CD4-positive, alpha-beta T cell treated with Interleukin-21 for 1 hour (primary cell): ENCODE data around the gene MAP1S.
A peak's percentile ranks its signal among the peaks of the same experiment; 100 is the strongest.

Source experiments
- DNase-seq: peaks from one replicate; pipeline ENCODE4 v3.0.0-alpha.2; 2020

MAP1S gene

DNA sequence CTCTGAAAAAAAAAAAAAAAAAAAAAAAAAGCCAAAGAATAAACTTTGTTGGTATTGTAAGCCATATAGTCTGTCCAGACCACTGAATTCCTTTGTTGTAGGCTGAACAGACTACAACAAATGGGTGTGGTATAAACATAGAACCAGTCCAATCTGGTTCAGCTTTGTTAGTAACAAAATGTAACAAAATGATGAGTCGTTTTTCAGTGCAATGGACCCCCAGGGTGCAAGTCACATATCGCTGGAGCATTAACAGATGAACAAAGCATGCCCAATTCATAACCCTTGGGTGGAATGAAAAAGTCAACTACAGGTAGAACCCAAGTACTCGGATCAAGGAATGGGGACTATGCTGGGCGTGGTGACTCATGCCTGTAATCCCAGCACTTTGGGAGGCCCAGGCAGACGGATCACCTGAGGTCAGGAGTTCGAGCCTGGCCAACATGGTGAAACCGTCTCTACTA lies 18.4 kb downstream of the MAP1S start:
- no peak for DNase-seq

DNA sequence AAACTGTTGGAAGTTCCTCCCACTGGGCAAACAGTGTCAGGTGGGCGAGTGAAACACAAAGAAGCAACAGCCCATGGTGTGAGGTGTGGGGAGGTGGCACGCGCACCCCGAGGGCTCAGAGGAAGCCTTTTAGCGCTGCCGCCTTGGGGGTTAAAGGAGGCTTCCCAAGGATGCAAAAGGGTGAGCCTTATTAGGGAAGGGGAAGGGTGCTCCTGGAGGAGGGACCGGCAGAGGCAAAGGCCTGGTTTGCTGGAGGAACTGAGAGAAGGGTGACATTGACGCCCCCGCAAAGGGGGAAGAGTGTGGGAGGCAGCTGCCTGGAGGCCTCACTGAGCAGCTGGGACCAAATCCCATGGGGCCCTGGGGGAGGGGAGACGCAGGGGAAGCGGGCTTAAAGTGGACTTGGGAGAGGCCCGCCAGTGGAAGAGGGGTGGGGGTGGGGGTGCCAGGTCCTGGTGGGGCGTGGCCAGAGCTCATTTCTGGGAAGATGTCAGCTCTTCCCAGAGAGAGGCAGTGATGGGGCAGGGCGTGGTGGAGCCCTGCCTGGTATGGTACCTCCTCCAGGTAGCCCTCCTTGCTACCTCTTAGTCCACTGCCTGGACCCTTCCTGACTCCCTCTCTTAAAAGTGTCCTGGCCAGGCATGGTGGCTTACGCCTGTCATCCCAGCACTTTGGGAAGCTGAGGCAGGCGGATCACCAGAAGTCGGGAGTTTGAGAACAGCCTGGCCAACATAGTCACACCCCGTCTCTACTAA lies 20.0 kb downstream of the MAP1S start:
- DNase-seq: no peak

DNA sequence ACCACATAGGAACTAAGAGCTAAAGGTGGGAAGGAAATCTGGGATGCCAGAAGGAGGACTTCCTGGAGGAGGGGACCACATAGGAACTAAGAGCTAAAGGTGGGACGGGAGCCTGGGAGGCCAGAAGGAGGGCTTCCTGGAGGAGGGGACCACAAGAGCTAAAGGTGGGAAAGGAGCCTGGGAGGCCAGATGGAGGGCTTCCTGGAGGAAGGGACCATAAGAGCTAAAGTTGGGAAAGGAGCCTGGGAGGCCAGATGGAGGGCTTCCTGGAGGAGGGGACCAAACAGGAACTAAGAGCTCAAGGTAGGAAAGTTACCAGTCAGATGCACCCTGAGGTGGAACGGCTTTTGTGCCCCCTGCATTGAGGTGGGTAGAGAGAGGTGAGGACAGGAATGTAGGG lies 22.2 kb downstream of the MAP1S start:
- DNase-seq: no peak

DNA sequence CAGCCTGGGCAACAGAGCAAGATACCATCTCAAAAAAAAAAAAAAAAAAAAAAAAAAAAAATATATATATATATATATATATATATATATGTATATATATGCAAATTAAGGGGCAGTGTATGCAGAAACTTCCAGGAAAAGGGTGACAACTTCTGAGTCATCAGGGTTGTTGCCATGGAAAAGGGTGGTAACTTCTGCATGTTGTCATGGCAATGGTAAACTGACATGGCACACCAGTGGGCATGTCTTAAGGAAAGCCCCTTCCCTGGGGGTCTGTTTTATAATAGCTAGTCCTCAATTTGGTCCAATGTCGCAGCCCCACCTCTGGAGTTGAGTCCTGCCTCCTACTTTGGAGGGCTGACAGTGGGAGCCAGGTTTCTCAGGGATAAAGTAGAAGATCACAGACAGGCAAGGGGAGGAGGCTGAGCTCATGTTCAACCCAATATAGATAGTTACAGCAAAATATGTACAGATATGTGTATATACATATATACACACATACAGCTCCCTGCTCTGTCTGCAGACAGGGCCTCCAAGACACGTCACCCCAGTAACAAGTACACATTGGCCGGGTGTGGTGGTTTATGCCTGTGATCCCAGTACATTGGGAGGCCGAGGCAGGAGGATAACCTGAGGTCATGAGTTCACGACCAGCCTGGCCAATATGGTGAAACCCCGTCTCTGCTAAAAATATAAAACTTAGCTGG lies 24.7 kb downstream of the MAP1S start:
- peak; percentile 48 for DNase-seq

DNA sequence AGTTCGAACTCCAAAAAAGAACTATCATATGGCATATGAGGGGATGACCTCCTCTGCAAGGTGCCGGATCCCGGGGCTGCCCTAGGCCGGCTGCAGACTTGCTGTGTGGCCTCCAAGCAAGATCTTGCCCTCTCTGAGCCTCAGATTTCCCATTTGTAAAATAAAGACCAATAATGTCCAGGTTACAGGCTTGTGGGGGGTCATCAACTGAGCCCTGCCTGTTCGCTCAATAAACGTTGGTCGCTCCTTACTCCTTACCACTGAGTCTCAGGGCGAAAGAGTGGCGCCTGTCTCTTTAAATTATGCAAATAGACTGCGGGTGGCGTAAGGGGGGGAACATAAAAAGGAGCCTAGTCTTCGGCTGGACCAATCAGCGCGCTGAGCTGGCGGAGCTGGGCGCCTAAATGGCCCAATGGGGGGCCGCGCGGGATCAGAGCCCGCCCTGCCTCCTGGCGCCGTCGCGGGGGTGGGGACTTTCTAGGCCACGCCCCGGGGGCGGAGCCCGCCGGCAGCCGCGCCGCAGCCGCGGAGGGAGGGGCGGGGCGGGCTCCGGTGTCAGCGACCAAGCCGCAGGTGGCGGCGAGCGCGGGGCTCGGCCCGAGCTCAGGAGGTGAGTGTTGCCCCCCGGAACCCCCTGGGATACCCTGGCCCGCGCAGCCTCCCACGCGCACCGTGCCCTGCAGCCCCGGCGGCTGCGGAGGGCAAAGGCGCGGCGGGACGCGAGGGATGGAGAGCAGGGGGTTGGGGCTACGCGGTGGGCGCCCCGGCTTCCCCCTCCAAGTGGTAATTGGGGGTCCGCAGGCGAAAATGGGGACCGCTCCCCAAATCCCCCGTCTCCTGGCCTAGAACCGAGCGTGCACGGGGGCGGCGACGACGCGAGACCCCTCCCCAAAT lies 28.2 kb downstream of the MAP1S start:
- peak; percentile 96 for DNase-seq

DNA sequence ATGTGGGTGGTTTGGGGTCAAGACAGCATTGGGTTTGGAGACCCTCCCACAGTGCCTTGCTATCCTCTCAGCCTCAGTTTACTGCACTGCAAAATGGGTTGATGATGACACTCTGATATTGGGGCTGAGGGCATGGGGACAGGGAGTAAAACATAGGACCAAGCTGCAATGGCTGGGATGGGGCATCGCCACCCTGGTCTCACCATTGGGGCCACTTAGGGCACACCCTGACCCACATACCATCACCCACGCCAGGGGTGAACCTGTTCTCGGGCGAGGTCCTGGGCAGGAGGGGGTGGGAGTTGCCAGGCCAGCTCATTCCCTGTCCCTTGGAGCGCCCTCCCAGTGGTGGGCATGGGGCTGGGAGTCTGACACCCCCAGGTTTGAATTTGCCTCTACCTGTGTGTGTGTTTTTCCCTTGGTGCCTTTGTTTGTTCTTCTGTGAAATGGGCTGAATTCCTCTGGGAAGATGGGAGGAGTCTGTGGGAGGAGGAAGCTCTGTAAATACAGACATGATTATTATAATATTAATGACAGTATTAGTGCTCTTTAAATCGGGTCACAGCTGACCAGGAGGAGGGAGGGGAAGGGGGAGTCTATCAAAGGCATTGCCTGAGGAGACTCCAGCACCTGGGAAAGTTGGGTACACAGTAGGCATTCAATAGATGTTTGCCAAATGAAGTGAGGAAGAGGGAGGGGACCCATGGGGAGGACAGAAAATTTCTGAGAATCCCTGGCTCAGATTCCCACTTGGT lies 29.8 kb downstream of the MAP1S start:
- DNase-seq: no peak

DNA sequence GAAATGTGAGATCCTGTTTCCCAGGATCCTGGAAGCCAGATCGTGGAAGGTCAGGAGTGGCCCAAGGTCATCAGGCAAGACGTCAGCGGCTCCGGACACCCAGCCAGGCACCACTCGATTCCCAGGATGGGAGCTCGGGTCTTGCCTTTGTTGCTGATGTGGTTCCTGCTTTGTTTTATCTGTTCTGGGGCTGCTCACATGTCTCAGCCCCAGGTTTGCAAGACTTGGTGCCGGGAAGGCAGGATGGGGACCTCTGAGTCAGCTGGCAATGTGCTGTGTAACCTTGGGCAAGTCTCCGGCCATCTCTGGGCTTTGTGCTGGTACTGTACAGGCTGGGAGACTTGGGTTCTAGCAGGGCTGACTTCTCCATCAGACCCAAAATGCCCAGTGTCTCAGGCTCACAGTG lies 30.6 kb downstream of the MAP1S start:
- no peak for DNase-seq

DNA sequence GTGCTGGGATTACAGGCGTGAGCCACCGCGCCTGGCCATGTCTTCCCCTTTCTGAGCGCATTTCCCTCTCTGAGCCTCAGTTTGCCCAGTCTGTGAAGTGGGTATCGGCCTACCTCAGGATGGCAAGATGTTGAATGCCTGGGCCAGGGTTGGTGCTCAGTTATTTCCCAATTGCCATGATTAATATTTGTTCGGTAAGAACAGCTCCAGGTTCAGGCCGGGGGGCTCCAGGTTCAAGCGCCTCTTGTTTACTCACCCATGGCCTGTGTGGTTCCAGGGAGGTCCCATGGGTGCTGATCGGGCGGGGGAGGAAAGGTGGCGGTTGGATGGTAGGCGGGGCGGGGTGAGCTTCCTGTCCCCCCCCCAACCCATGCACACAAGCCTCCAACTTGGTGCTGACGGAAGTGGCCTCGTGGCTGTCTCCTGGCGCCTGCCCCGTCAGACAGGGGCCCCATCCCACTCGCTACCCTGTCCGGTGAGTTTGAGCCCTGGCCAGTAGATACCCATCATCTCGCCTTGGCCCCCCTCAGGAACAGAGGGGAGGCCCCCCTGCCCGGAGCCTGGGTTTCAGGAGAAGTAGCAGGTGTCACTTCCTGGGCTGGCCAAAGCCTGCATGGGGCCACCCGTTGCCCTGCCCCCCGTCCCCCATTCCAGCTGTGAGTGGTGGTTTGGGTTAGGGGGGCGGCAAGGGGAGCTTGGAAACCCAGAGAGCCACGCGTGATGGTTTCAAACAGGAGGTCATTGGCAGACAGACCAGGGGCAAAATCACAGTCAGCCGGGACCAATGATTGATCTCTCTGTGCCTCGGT lies 32.0 kb downstream of the MAP1S start, which contains the start of gene FCHO1:
Gene FCHO1 (plus strand): TSS at position 375 of the 809 bp plus-strand sequence. CDS start 3,688 bp downstream, outside the sequence.
- DNase-seq: peak; percentile 88

DNA sequence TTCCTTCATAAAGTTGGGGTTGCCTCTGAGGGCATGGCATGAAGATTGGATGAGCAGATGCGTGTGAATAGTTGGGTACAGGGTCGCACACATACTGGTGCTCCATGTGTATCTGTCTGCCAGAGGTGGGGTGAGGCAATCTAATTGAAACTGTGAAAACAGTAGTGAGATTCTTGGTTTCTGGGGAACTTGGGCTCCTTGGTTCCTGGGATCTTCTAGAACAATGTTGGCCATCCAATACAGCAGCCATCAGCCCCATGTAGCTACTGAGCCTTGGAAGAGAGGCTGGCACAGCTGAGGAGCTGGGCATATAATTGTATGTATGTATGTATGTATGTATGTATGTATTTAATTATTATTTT lies 32.6 kb downstream of the MAP1S start:
- no peak for DNase-seq

DNA sequence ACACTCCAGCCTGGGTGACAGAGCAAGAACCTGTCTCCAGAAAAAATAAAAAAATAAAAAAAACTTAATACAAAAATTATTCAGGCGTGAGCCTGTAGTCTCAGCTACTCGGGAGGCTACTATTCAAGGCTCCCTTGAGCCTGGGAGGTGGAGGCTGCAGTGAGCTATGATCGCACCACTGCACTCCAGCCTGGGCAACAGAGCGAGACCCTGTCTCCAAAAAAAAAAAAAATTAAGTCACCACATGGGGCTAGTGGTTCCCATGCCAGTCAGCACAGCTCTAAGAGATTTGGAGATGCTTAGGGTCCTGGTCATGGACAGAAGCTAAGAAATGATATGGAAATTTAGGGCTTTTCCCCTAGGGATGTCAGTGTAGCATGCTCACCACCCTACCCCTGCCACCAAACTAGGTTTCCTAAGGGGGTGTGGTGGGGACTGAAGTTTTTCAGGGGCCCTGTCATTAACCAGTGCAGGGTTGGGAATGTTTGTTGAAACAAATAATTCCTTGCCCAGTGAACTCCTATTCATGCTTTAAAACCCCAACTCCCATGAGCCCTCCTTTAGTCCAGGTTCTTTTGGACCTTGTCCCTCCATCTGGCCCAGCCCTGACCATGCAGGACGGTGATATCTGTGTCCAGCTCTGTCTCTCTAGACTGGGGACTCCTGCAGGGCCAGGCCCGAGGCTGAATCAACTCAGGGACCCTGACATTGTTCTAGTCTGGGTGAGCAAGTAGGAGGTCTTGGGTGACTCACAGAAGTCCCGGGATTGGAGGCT lies 33.8 kb downstream of the MAP1S start:
- no peak for DNase-seq

DNA sequence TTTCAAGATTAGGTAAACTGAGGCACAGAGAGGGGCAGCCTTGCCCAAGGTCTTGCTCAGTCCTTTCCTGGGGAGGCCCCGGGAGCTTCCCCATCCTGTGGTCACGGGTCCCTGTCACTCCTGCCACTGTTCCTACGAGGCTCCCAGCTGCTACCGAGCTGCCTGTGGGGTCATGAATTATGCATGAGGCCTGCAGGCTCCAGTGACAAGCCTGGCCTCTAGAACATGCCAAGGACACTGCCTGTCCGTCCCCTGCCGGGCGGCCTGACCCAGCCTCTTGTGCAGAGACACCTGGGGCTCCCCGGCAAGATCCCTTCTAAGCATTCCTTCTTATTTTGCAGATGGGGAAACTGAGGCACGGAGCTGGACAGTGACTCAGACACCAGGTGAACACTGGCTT lies 34.7 kb downstream of the MAP1S start:
- no peak for DNase-seq

DNA sequence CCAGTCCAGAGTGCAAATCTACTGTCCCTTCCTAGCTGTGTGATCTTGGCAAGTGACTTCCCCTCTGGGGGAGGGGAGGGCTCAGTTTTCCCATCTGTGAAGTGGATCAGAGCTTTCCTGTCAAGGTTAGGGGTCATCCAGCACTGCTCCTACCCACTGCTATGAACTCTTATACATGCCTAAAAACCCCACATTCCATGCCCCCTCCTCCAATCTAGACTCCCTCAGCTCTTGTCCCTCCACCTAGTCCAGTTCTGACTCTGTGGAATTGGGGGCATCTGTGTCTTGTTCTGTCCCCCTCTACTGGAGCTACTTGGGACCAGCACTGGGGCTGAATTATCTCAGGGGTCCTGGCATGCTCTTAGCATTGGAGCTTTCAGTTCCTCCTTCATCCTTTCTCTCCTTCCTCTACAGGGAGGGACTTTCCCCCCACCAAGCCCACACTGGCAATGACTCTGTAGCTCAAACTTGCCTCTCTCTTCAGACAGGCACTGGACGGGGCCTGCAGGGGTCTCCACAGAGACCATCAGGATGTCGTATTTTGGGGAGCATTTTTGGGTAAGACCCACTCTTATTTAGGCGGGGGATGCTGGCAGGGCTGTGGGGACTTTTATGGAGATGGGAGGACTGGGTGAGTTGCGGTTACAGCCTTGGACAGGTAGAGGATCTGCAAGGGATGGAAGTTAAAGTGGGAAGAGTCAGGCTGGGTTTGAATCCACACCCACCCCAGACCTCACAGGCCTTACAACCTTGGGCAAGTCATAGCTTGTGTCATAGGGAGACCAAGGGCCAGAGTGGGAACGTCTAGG lies 35.6 kb downstream of the MAP1S start:
- DNase-seq: no peak

DNA sequence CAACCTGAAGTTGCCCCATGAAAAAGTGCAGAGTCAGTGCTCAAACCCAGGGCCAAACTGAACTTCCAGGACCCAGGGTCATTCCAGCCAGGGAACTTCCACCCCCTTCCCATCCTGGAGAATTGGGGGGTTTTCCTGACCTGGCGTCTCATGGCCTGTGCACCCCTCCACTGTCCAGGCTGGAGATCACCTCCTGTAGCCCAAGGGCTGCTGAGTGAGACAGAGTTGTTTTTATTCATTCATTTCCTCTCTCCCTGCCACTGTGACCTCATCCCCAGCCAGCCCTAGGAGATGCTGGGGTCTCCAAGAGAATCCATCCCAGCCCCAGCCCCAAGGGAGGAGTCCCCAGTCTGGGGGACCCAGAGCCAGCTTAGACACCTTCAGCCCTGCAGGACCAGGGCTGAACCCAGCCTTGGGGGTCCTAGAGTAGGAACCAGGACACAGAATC lies 36.2 kb downstream of the MAP1S start:
- DNase-seq: no peak

DNA sequence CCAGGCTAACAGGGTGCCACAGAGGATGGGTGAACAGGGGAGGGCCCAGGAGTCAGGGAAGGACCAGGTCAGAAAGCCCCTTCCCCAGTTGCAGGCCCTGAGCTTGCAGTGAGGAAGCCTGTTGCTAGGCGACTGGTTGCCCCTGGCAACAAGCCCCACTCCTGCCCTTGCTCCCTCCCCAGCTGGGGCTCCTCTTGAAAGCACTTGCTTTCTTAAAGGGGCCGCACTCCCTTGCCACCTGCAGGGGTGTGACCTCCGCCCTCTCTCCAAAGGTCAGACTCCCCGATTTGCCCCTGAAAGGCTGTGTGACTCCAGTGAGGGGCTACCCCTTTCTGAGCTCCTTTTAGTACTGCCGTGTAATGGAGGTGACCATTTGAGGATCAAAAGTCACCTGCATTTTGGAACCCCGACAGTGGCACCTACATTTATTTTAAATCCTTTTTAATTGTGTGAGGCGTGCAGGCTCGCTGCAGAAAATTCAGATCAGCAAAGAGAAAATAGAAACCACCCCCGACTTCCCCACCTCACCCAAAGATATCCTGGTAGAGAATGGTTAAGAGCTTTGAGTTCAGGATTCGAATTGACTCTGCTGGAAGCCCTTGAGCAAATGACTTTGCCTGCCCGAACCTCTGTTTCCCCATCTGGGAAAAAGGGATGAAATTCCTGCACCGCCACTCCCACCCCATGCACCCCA lies 36.8 kb downstream of the MAP1S start:
- DNase-seq: peak; percentile 53

DNA sequence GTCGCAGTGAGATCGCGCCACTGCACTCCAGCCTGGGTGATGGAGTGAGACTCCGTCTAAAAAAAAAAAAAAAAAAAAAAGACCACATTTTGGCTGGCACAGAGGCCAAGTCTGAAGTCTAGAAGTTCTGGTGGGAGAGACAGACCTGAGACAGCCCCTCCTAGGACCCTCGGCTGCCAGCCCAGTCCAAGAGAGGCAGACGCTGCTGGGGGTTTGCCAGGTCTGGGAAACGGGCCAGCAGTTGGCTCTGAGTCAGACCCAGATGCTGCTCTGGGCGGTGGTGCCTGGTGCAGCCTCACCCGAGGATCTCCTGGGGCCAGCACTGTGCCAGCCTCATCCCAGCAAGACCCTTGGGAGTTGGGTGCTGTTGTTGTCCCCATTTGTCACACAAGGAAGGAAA lies 37.8 kb downstream of the MAP1S start:
- DNase-seq: no peak

DNA sequence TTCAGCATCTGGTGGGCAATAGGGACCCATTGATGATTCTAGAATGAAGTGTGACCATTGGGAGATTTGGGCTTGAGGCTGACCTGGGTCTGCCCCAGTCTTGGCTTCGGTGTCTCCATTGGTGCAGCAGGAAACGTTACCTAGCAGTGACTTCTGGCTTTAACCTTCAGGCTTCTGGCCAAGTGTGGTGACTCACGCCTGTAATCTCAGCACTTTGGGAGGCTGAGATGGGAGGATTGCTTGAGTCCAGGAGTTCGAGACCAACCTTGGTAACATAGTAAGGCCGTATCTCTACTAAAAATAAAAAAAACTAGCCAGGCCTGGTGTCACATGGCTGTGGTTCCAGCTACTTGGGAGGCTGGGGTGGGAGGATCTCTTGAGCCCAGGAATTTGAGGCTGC lies 39.2 kb downstream of the MAP1S start:
- DNase-seq: no peak

DNA sequence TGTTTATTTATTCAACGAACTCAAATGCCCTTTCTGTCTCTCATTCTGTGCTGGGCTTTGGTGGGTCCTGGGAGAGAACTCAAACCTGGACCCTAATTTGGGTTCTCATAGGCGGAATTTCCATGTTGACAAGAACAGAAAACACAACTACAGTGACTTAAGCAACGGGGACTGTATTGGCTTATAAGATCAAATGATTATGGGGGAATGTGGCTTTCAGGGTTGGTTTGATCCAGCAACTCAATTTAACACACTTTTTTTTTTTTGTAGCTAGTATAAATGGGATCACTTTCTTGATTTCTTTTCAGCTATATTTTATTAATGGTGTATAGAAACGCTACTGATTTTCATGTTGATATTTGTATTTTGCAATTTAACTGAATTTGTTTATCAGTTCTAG lies 41.9 kb downstream of the MAP1S start:
- no peak for DNase-seq

DNA sequence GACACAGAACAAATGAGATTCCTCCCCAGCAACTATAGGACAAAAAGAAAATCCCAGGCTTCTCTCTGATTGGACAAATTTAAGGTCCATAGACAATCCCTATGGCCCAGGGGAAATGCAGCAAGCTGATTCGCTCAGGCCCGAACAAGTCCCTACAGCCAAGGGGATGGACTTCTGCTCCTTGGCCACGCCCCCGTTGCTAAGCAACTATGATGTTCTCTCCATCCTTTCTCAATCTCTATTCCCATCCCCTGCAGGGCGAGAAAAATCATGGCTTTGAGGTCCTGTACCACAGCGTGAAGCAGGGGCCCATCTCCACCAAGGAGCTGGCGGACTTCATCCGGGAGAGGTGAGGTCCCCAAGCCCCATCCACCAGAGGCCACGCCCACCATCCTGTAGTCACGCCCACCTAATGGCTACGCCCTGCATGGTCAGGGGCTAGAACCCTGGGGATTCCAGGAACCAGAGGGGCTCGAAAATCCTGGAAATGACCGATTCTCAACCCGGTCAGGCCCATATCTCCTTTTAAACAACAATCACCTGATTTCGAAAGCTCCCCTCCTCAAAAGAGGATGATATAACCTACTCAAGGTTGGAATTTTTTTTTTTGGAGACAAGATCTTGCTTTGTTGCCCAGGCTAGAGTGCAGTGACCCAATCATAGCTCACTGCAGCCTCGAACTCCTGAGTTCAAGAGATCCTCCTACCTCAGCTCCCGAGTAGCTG lies 43.4 kb downstream of the MAP1S start:
- DNase-seq: no peak

DNA sequence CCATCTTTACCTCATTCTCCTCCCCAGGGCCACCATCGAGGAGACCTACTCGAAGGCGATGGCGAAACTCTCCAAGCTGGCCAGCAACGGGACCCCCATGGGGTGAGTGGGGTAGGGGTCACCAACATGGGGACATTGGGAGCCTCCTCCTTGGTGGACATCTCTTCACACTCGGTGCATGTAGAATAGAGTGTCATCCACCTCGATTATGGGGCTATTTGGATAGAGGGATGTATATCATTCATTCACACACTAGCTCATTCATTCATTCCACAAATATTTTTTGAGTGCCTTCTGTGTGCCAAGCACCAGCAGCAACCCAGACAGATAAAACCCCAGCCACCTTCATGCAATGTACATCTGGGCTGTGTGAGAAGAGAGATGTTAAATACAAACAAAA lies 45.1 kb downstream of the MAP1S start:
- DNase-seq: no peak
